HUDEP-2 (cell line): ENCODE measurements around the gene GNG13.

ENCODE experiments used
- DNase-seq, 76 experiments: peaks; one replicate each; lab custom pipeline; 2025; ENCODE audit not compliant: unreplicated experiment in 76 of 76; lab: John Stamatoyannopoulos, UW

The GNG13 gene

GRCh38 chr16:815861-816260 lies 15.3 kb upstream of the GNG13 start:
- DNase-seq = no peak

- no peak for DNase-seq
Measured at GRCh38 chr16:814974-815373, 14.4 kb upstream of the GNG13 start.

GRCh38 chr16:813916-814412 lies 13.4 kb upstream of the GNG13 start:
- no peak for DNase-seq

- DNase-seq = peak in 13 of 76 experiments; percentile 3 to 50 (median 14)
Measured at GRCh38 chr16:813204-813915, 12.8 kb upstream of the GNG13 start.

DNA sequence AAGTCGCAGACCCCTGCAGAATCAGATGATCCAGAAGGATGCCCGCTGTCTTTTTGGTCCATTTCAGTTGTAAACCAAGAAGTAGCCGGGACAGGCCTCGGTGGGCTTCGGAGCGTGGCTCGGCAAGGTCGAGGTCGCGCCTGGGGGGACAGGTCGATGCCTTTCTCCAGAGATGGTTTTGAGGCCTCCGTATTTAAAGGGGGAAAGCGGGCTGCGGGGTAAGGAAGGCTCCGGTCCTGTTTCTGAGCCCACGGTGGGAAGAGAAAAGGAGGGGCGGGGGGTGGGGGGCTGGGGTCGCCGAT lies 7.5 kb upstream of the GNG13 start:
- DNase-seq = no peak

DNA sequence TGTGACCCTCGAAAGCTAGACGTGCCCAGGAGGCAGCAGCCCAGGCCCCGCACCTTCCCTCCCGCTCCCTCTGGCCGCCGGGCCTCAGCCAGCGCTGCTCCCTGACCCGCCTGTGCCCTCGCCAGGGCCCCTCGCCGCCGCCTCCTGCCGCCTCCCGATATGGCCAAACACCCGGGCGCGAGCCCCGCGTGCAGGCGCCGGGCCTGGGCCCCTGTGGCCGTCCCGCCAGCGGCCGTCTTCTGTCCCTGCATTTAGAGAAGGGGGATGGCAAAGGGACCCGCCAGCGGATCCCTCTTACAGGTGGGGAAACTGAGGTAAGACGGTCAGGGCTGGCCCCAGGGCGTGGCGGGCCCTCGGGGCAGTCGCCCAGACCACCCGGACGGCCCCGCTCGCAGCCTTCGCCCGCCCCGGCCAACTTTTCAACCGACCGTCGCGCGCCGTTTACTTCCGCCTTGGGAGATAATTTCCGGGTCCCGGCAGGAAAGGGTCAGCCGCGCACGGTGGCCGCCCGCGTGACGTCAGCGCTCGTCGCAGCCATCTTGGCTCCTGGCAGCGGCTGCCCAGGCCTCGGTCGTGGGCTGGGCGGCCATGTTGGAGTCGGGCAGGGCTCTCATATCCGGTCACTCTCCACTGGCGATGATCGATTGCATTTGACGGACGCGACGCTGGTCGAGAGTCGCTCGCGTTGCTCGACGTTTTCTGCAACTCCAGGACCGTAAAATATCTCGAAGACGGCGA lies 7.0 kb upstream of the GNG13 start:
- peak in 74 of 76 experiments; percentile 21 to 93 (median 84) for DNase-seq

- DNase-seq = no peak
Measured at GRCh38 chr16:805474-805873, 4.9 kb upstream of the GNG13 start.

GRCh38 chr16:804193-805048 lies 3.9 kb upstream of the GNG13 start:
- no peak for DNase-seq

DNA sequence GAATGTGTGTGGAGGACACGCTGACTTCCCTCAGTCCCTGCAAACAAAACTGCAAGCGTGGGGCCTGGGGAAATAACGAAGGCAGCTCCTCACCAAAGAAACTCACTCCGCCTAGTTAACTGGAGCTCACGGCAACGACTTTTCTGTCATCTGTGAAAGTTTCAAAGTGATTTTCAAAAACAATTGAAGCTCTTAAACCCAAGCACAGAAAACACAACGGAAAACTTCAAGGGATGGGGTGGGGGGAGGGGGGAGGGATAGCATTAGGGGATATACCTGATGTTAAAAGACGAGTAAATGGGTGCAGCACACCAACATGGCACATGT lies 3.2 kb upstream of the GNG13 start:
- no peak for DNase-seq

DNA sequence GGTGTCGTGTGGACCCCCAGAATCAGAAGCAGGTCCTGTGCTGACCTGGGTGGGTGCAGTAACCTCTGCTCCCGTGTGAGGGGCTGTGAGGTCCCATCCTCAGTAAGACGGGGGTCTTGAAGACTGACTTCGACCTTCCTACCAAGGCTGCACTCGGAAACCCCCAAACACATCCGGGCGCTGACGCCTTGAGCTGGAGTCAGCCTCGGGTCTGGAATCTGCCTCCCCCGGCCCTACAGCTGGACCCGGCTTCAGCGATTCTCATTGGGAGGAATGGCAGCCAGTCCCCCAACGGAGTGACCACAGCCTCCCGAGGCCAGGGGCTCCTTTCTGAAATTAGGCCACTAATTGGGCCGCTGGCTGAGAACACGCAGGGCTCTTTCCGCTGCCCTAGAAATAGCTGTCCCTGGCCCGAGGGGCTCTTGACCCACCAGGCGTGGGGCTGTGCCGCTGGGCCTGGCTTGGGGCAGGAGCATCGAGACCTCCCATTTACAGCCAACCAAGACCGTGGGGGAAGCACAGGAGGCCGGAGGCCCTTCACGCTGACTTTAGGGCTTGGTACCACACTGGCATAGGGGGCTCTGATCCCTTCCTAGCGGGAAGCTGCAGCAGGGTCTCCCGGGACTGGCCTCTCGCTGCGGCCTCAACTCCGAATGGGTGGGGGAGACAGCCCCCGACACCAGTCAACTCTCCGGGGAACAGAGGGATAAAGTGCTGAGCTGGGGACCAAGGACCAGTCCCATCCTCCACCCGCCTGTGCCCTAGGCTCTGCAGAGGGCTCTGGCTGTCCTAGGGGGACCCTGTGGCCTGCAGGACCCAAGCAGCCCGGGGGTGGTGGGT lies 2.6 kb upstream of the GNG13 start:
- no peak for DNase-seq

DNA sequence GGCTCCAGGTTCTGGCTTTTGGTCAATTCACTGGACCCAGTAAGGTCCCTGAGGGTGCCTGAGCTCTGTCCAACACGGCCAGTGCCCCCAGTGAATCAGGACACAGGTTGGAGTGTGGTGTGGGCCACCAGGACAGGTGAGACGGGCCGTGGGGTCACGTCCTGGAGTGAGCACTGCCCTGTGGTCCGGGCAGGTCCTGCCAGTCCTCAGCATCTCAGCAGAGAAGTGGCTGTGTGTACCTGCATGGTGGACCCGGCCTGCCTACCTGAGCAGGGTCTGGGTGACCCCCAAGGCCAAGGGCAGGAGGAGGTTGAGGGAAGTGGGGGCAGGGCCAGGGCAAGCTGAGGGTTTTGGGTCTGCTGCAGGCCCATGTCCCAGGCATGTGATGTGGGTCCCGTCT lies 1.9 kb upstream of the GNG13 start:
- DNase-seq = no peak

- DNase-seq = no peak
Measured at GRCh38 chr16:801584-802363, 1.2 kb upstream of the GNG13 start.

- no peak for DNase-seq
Measured at GRCh38 chr16:800834-801511, 439 bp upstream of the GNG13 start.

- no peak for DNase-seq
Measured at GRCh38 chr16:799111-799947, 1.2 kb downstream of the GNG13 start.

GRCh38 chr16:798666-799065 lies 1.9 kb downstream of the GNG13 start:
- DNase-seq = no peak

DNA sequence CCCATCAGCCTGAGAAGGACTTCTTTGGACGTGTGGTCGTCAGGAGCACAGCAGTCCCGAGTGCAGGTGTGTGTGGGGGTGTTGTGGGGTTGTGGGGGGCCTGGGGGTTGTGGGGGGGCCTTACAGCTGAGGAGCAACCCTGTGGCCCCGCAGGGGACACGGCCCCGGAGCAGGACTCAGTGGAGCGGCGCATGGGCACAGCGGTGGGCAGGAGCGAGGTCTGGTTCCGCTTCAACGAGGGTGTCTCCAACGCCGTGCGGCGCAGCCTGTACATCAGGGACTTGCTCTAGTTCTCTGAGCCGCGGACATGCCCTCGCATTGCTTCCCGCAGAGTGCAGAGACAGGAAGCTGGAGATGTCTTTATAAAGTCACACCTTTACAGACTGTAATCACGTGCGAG lies 2.8 kb downstream of the GNG13 start:
- DNase-seq = no peak

GRCh38 chr16:797120-797420 lies 3.5 kb downstream of the GNG13 start:
- no peak for DNase-seq

DNA sequence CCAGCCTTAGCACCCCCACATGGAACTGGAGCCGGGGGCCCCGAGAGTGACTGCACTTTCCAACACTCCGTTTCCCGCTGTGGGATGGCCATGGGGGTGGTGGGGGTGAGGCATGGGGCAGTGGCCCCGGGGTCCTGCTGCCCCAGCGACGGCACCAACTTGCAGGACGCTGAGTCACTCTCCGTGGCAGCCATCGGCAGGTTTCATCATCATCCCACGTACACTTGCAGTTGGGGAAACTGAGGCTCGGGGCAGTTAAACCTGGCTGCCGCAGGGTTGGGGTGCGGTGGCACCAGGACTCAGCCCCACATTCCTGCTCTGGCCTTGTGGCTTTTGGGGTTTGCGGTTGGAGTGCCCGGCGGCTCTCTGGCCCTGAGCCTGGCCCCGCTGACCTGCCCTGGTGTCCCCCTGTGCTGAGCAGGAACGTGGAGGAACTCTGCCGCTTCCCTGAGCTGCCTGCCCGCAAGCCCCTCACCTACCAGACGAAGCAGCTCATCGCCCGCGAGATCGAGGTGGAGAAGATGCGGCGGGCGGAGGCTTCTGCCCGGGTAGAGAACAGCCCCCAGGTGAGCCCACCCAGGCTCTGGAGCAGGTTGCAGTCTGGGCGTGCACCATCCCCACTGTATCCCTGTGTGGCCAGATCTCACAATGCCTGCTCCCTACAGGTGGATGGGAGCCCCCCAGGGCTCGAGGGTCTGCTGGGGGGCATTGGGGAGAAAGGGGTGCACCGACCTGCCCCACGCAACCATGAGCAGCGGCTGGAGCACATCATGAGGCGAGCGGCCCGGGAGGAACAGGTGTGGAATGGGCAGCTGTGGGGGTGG lies 4.0 kb downstream of the GNG13 start:
- DNase-seq = no peak
